ENCODE results near the gene PET100.

DNA sequence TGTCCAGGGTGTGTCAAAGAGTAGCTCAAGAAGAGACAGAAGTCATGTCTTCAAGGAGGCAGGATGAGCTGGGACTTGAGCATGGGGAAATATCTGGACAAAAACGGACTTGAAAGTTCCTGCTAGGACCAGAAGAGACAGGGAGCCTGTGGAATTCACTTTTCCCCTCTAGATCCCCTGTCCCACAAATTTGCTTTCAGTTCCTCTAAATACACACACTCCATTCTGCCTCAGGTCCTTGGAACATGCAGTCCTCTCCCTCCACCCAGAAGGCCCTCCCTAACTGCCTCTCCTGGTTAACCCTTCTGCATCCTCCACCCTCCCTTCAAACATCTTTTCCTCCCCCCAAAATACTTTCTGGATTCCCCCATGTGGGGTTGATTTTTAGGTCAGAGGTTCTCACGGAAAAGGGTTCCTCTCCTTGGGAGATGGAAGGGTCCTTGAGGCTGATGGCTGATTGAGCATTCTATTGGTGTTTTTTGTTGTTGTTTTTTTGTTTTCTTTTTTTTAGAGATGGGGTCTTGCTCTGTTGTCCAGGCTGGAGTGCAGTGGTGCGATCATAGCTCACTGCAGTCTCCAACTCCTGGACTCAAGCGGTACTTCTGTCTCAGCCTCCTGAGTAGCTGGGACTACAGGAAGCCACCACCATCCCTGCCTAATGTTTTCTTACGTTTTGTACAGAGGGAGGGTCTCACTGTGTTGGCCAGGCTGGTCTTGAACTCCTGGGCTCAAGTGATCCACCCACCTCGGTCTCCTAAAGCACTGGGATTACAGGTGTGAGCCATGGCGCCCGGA, 32.3 kb downstream of the PET100 start:
- TF ChIP-seq, protein P1, sequence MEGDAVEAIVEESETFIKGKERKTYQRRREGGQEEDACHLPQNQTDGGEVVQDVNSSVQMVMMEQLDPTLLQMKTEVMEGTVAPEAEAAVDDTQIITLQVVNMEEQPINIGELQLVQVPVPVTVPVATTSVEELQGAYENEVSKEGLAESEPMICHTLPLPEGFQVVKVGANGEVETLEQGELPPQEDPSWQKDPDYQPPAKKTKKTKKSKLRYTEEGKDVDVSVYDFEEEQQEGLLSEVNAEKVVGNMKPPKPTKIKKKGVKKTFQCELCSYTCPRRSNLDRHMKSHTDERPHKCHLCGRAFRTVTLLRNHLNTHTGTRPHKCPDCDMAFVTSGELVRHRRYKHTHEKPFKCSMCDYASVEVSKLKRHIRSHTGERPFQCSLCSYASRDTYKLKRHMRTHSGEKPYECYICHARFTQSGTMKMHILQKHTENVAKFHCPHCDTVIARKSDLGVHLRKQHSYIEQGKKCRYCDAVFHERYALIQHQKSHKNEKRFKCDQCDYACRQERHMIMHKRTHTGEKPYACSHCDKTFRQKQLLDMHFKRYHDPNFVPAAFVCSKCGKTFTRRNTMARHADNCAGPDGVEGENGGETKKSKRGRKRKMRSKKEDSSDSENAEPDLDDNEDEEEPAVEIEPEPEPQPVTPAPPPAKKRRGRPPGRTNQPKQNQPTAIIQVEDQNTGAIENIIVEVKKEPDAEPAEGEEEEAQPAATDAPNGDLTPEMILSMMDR (IDR thresholded peaks at IDR 0.05): no peak
- no peak for TF ChIP-seq POLR2A (IDR thresholded peaks at IDR 0.05)

Data from uterus (tissue), 2 donors.